Cardiac fibroblast (primary cell): ENCODE measurements around the gene LRRC7.
A peak's percentile ranks its signal among the peaks of the same experiment; 100 is the strongest.

ENCODE experiments used
- DNase-seq, 2 donors: peaks; one replicate each; pipeline versions ENCODE4 v3.0.0 to v3.0.0-alpha.2; 2010; ENCODE audit warnings: low read depth in 2 of 2
- H3K4me3 ChIP-seq, 2 donors: replicated peaks in 1 of 2; 1 replicate in 1 of 2; 2 replicates in 1 of 2; pipeline ENCODE4 v1.5.1; 2011; ENCODE audit warnings: low read depth in 2 of 2, low read length in 2 of 2, mild to moderate bottlenecking in 2 of 2, moderate library complexity in 1 of 2
- TF ChIP-seq, protein P1 (sequence below): IDR thresholded peaks from one replicate; pipeline ENCODE4 v1.5.1; 2011; ENCODE audit warnings: low read depth, mild to moderate bottlenecking, low read length, inconsistent platforms

LRRC7 gene

DNA sequence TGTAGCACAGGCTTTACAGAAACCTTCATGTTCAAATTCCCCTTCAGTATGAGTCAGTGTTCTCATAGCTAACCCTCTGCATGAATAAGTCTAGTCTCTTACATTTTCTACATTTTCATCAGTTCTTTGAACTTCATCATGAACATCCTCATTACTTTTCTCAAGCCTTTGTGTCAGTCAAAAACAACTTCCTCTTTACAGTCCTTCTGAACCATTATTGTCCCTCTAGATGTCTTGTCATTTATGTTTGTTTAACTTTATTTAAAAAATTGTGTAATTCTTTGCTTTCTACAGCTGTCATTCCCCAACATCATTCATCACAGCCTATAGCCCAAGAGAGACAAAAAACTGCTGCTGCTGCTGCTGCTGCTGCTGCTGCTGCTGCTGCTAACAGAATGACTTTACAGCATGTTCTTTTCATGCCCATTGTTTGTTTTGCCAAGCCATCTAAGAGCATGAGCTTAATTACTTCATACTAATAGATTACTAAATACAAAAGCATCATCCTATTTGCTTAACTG, 504.6 kb downstream of the LRRC7 start:
- DNase-seq = peak; percentile 48 to 84
- H3K4me3 ChIP-seq = no peak overlapping the region
- TF ChIP-seq, protein P1, sequence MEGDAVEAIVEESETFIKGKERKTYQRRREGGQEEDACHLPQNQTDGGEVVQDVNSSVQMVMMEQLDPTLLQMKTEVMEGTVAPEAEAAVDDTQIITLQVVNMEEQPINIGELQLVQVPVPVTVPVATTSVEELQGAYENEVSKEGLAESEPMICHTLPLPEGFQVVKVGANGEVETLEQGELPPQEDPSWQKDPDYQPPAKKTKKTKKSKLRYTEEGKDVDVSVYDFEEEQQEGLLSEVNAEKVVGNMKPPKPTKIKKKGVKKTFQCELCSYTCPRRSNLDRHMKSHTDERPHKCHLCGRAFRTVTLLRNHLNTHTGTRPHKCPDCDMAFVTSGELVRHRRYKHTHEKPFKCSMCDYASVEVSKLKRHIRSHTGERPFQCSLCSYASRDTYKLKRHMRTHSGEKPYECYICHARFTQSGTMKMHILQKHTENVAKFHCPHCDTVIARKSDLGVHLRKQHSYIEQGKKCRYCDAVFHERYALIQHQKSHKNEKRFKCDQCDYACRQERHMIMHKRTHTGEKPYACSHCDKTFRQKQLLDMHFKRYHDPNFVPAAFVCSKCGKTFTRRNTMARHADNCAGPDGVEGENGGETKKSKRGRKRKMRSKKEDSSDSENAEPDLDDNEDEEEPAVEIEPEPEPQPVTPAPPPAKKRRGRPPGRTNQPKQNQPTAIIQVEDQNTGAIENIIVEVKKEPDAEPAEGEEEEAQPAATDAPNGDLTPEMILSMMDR = no peak

DNA sequence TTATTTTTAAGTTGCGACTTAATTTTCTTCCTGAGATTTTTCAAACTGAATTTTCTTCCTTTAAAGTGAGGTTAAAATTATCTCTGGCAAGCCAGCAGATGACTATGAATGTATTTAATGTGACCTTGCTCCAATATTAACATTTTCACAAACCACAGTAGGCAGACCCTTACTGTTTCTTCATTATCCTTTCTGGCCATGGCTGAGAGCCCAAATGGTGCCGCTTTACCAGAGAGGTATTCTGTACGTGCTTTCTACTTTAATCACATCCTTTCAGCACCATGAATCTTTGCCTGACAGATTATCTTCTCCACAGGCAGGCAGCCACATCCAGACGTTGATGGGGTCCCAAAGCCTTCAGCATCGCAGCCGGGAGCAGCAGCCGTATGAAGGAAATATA, 508.0 kb downstream of the LRRC7 start:
- no peak overlapping the region for H3K4me3 ChIP-seq
- DNase-seq = no peak
- TF ChIP-seq, protein P1 = no peak

DNA sequence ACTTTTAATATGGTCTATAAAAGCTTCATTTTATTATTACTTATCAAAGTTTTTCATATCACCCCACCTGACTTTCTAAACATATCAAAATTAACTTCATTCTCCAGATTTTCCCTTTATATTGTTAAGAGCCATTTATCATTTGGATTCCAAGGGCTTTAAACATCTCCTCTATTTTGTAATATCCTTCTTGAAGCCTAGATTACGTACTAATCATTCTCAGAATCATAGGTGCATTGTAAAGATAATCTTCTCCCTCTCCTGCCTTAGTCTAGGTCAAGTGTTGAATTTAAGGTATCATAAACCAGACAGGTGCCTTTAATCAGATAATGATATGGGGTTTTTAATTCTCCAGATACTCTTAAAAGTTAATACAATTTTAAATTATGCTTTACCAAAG, 509.3 kb downstream of the LRRC7 start:
- no peak overlapping the region for H3K4me3 ChIP-seq
- TF ChIP-seq, protein P1 = no peak
- DNase-seq = no peak

DNA sequence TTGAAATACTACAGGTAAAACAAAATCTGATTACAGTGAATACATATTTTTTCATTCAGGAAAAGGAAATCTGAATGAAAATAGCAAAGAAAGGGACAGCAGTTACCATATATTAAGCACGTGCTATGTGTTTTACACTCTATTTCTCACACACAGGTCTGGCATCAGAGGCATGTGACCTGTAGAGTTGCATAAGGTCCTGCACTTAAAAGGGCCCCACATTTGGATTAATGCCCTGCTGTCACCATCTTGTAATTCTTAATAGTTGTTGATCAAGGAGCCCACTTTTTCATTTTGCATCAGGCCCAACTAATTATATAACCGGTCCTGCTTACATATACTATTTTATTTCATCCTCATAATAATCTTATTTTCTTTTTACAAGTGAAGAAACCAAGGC, 511.8 kb downstream of the LRRC7 start:
- DNase-seq = no peak
- TF ChIP-seq, protein P1 = no peak
- no peak overlapping the region for H3K4me3 ChIP-seq

DNA sequence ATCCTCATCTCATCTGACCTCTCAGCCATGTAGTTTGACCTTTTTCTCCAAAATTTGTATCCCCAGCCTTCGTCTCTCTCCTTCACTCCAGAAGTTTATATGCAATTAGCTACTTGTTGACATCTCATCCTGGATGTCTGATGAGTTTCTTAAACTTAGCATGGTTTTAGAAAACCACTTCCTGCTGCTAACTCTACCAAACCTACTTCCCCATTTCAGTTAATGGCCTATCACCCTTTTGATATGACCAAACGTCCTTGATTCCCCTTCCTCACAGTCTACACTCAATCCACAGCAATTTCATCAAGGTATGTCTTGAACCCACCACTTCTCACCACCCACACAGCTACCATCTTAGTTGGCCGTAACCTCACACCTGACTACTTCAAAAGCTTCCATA, 515.8 kb downstream of the LRRC7 start:
- H3K4me3 ChIP-seq = no peak overlapping the region
- DNase-seq = no peak
- TF ChIP-seq, protein P1 = no peak

DNA sequence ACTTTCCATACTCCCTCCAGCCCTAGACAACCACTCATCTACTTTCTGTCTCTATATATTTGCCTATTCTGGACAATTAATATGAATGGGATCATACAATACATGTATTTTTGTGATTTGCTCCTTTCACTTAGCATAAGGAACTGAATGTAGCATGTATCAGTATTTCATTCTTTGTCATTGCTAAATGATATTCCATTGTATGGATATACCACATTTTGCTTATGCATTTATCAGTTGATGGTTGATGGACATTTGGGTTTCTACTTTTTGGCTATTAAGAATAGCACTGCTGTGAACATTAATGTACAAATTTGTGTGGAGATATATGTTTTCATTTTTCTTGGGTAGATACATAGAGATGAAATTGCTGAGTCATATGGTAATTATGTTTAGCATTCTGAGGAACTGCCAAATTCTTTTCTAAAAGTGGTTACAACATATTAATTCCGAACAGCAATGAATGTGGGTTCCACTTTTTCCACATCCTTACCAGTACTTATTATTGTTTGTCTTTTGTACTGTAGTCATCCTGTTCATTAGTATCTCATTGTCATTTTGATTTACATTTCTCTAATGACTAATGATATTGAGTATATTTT, 516.7 kb downstream of the LRRC7 start:
- H3K4me3 ChIP-seq = no peak overlapping the region
- TF ChIP-seq, protein P1 = no peak
- peak; percentile 27 to 81 for DNase-seq

DNA sequence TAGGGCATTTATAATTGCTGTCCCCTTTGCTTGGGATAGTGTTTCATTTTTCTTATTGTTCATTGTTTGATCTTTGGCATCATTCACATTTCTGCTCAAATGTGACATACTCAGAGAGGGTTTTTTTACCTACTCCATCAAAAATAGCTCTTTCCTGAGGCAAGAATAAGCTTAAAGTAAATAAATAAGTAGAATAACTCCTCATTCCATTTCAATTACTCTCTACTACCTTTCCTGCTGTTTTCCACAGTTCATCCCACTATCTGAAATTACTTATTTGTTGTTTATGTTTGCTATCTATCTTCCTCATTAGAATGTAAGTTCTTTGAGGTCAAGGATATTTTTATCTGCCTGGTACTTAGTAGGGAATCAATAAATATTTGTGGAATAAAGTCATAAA, 517.8 kb downstream of the LRRC7 start:
- DNase-seq = no peak
- no peak overlapping the region for H3K4me3 ChIP-seq
- TF ChIP-seq, protein P1 = no peak
